AG09309 (cell line): ENCODE results near the gene ABHD4.

Experiments used
- DNase-seq: peaks from one replicate; pipeline ENCODE4 v3.0.0-alpha.2; 2010; ENCODE audit warnings: low read depth
- H3K4me3 ChIP-seq: 2 replicates; pipeline ENCODE4 v1.5.1; 2011; ENCODE audit warnings: mild to moderate bottlenecking, low read depth, low read length, moderate library complexity; ENCODE audit not compliant: control insufficient read depth
- CTCF ChIP-seq: IDR thresholded peaks from 2 replicates; pipeline ENCODE4 v1.5.1; 2011; ENCODE audit warnings: mild to moderate bottlenecking, low read depth, low read length, inconsistent platforms; ENCODE audit not compliant: insufficient read depth, control insufficient read depth; ENCODE audit errors: missing control alignments

The ABHD4 gene

GRCh38 chr14:22640192-22640591 is 42.1 kb downstream of the ABHD4 start:
- no peak for DNase-seq
- no peak overlapping the region for H3K4me3 ChIP-seq
- no peak for TF ChIP-seq CTCF

- H3K4me3 ChIP-seq = no peak overlapping the region
- TF ChIP-seq CTCF = no peak
- no peak for DNase-seq
Measured at GRCh38 chr14:22641846-22642245, 43.7 kb downstream of the ABHD4 start.

- no peak for TF ChIP-seq CTCF
- no peak within 1 kb of the TSS for H3K4me3 ChIP-seq
- DNase-seq = no peak
Measured at GRCh38 chr14:22644305-22644635, 46.2 kb downstream of the ABHD4 start, which contains the start of gene OR6J1. OR6J1 (minus strand) TSS chr14:22644352; CDS start chr14:22634811, 9,541 bp downstream.

GRCh38 chr14:22646570-22647254 is 48.6 kb downstream of the ABHD4 start:
- peak; percentile 85 for DNase-seq
- H3K4me3 ChIP-seq = no peak overlapping the region
- TF ChIP-seq CTCF = no peak

GRCh38 chr14:22648506-22648905 is 50.4 kb downstream of the ABHD4 start:
- no peak overlapping the region for H3K4me3 ChIP-seq
- TF ChIP-seq CTCF = no peak
- no peak for DNase-seq

GRCh38 chr14:22650046-22650739 is 52.1 kb downstream of the ABHD4 start:
- TF ChIP-seq CTCF = no peak
- no peak overlapping the region for H3K4me3 ChIP-seq
- no peak for DNase-seq

GRCh38 chr14:22650960-22651521 is 52.9 kb downstream of the ABHD4 start:
- TF ChIP-seq CTCF = no peak
- no peak overlapping the region for H3K4me3 ChIP-seq
- DNase-seq = no peak
